Fibroblast of skin of back (primary cell): Measurements from ENCODE around the gene SEC62.
"Not testable (repeated sequence)": the region's sequence is repeated elsewhere in the genome, so short reads cannot be mapped to it uniquely, and the experiment has no call there.

ENCODE experiments used
- DNase-seq: peaks from one replicate; pipeline ENCODE4 v3.0.0-alpha.2; 2013

The SEC62 gene

GRCh38 chr3:170019306-170019705 lies 52.7 kb downstream of the SEC62 start:
- not testable (repeated sequence) for DNase-seq

- DNase-seq: no peak
Measured at GRCh38 chr3:170021083-170021482, 54.5 kb downstream of the SEC62 start.

GRCh38 chr3:170022336-170022735 lies 55.7 kb downstream of the SEC62 start:
- DNase-seq: no peak

- no peak for DNase-seq
Measured at GRCh38 chr3:170023165-170023564, 56.6 kb downstream of the SEC62 start.

- no peak for DNase-seq
Measured at GRCh38 chr3:170024581-170024980, 58.0 kb downstream of the SEC62 start.

GRCh38 chr3:170027233-170028102 lies 60.9 kb downstream of the SEC62 start:
- DNase-seq: no peak

GRCh38 chr3:170033489-170033888 lies 66.9 kb downstream of the SEC62 start:
- DNase-seq: no peak

GRCh38 chr3:170037463-170038433 lies 71.1 kb downstream of the SEC62 start, which contains the start of gene GPR160:
Gene GPR160, plus strand, starts transcription at chr3:170037995. Its CDS starts 45,978 bp downstream, at chr3:170083973.
- peak; percentile 42 for DNase-seq

GRCh38 chr3:170038434-170039110 lies 72.0 kb downstream of the SEC62 start:
- DNase-seq: no peak

- DNase-seq: no peak
Measured at GRCh38 chr3:170040418-170040817, 73.8 kb downstream of the SEC62 start.

GRCh38 chr3:170043506-170043905 lies 76.9 kb downstream of the SEC62 start:
- DNase-seq: no peak

GRCh38 chr3:170044271-170044670 lies 77.7 kb downstream of the SEC62 start:
- DNase-seq: no peak

GRCh38 chr3:170044795-170045244 lies 78.2 kb downstream of the SEC62 start:
- no peak for DNase-seq

GRCh38 chr3:170046269-170047132 lies 79.9 kb downstream of the SEC62 start:
- no peak for DNase-seq

- no peak for DNase-seq
Measured at GRCh38 chr3:170047133-170047404, 80.5 kb downstream of the SEC62 start.
